GM21825 (cell line): ENCODE data around the gene ECHDC3.

Experiments used
- ATAC-seq: cut with Tn5 transposase; IDR thresholded peaks from one replicate; pipeline ENCODE4 v1.9.1; 2021; ENCODE audit warnings: mild to moderate bottlenecking, moderate library complexity; ENCODE audit not compliant: unreplicated experiment

ECHDC3 gene

DNA sequence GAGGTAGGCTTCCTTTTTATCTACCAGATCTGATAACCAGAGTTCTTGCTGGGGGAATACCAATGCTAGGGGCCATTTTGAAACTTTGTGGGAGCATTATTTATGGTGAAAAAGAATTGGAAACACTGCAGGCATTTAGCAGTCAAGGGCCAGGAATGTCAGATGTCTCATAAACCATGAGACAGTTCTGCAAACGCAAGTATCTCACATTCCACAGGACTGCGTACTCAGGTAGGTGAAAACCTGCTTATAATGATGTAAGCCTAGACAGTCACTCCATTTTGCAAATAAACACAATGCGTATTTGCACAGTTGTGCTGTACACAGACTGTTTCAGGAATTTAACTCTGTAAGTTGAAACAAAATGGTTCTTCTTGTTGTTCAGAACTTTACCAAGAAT, 33.9 kb downstream of the ECHDC3 start:
- ATAC-seq = no peak

DNA sequence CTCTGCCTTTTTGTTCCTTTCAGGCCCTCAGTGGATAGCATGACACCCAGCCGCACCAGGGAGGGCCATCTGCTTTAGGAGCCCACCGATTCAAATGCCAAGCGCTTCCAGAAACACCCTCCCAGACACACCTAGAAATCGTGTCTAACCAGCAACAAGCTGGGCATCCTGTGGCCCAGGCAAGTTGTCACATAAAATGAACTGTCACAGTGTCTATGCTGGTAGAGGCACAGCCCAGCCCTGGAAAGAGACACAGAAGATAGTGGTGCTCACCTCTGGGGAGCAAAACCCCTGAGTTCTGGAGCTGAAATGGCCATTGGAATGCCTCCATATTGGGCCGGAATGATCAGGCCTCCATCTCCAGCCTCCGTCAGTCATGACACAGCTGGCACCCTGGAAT, 38.9 kb downstream of the ECHDC3 start:
- ATAC-seq = no peak

DNA sequence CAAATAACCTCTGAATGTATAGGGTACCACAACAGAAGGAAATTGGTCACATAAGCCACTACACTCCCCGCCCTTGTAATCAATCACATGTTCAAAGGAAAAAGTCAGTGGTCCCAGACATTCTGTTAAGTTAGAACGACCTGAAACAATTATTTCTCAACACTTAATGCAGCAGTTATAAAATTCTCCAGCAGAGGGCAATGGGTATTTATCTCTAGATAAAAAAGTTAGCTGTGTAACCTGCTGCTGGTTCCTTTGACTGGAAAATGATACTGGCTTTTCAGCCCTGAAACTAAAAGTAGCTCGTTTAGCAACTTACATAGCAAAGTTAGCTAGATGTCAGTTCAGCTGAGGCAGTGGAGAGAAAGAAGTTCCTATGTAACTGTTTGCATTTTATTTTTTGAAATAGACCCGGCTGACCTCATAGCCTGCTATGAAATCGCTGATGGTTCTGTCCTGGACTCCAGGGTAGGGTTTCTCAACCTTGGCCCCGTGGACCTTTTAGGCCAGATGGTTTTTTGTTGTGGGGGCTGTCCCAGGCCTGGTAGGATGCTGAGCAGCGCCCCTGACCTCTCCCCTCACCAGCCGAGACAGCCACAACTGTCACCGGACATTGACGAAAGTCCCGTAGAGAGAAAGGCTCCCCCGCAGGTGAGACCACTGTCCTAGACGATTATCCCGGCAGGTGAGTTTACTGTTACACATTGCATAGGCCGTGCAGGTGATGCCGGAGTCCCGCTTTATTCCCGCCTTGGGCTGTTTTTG, 40.8 kb downstream of the ECHDC3 start:
- peak; percentile 47 for ATAC-seq

DNA sequence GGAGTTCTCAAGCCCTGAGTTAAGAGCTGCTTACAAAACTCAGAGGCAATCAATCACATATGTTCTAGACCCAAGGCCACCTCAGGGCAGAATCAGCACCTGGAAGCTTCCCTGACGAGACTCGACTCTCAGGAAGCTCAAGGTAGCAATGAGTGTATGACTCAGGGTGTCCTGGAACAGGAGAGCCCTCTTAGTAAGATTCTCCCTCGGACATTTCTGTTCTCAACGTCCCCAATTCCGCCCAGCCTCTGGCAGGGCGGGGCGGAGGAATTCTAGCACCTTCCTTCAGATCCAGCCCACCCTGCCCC, 41.3 kb downstream of the ECHDC3 start:
- no peak for ATAC-seq

DNA sequence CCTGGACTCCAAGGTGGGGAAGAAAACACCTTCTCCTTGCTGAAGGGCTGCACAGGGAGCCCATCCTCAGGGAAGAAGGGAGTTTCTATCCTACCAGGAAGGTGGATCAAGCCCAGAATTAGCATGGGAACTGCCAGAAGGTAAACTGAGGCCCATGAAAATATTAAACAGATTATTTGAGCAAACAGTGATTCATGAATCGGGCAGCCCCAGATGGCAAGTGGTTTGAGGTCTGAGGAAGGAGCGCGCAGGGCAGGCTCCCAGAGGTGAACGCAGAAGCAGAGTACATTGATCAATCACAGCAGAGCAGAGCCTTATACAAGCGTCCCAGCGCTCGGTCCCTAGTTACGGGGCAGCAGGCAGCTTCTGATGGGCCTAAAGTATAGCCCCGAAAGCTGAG, 45.2 kb downstream of the ECHDC3 start:
- no peak for ATAC-seq

DNA sequence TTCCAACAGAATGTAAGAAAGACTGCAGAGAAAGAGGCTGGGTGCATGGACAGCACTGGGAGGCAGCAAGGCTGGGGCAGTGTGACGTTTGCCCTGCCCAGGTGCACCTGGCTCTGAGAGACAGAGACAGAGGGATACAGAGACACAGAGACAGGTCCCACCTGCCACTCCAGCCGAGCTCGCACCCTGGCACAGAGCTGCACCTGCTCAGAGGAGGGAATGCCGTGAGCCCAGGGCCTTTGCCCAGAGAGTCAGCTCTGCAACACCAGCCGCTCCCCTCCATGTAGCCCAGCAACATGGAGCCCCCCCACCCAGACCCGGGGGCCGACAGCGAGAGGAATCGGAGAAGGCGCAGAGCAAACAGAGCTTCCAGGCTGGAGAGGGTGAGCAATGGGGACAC, 45.7 kb downstream of the ECHDC3 start:
- no peak for ATAC-seq

DNA sequence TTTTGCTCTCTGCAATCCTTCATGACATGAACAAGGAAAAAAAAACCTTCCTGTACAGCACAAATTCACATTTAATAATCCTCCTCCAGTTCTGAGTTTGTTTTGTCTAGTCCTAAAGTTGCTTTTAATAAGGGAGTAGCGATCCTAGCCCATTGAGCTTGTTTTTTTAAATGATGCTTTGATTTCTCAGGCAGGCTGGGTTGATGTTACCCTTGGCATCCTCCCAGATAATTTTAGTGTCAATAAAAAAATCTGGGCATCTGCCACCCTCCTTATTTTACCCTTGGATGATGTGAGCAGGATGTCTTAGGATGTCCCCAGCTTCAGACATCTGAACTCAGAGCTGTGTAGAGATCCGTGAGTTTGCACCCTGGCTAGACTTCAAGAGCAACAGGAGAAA, 47.1 kb downstream of the ECHDC3 start:
- no peak for ATAC-seq

DNA sequence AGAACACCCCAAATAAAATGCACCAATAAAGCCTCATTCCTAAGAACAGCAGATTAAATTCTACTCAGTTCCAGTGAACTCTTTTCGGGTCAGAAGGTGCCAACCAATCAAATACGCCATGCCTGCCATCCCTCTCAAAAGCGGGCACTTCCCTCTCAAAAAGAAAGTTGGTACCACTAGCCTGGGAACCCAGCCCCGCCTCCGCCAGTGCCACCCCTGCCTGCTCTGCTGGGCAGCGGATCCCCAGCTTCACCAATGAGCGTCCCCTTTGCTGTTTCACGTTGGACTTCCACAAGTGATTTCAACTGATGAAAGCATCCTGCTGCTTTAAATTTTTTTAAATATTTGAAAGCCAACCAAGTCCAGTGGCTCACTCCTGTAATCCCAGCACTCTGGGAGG, 47.8 kb downstream of the ECHDC3 start:
- ATAC-seq = no peak

DNA sequence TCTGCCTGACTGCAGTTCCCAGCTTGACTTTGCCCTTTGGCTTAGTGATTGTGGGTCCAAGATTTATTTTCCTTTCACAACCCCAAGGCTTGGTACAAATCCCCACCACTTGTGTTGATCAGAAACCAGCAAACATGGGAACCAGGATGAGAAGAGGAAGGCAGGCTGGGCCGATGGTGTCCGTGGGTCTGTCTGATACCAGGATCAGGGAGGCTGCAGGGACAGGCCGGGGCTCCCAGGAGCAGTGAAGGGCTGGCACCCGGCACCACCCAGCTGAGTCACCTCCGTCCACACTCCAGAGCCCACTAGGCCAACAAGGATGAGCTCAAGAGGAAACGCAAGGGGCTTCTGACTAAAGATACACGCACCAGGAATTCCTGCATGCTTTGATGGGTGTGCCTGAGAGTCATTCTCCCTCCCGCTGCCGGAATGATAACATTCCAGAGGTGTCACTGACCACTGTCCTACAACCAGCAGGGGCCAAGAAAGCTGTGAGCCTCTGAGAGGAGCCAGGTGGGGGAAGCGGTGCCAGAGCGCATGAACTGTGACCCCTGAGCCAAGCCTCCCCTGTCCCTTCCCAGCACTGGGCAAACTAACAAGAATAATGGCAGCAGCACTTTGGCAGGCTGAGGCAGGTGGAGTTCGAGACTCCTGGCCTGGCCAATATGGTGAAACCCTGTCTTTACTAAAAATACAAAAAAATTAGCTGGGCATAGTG, 51.7 kb downstream of the ECHDC3 start:
- ATAC-seq = no peak

DNA sequence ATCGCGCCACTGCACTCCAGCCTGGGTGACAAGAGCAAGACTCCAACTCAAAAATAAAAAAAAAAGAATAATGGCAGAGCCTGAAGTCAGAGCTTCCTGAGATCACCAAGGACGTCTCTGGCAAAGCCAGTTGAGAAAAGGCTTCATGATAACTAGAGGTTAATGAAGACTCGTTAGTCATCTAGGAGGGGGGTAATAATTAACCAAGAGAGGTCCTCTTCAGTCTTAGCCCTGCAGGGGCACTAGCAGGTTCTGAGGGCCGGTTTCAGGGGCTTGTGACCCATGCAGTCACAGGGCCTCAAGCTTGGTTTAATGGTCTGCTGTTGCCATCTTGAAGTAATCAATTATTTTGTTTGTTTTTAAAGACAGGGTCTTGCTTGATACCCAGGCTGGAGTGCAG, 52.4 kb downstream of the ECHDC3 start:
- ATAC-seq = no peak

DNA sequence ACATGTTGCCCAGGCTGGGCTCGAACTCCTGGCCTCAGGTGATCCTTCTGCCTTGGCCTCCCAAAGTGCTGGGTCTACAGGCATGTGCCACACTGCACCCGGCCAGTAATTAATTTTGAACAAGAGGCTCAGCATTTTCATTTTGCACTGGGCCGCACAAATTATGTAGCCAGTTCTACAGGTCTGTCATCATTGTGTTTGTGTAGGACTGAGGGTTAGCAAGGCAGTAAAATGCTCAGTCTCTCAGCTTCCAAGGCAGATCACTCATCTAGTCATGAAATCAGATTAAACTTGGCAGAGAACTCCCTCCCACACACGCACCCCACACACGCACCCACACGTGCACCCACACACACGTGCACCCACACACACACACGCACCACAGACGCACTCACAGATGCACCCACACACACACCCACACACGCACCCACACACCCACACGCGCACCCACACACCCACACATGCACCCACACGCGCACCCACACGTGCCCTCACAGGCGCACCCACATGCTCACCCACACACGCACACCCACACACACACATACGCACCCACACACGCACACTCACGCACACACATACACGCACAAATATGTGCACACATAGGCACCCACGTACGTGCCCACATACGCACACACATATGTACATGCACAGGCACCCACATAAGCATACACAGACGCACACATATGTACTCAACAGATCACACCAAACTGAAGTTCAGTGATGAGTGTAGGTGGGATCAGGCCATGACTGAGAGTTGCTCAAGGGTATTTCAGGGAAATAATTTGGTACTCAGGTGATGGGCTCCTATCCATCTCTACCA, 53.1 kb downstream of the ECHDC3 start:
- ATAC-seq = no peak

DNA sequence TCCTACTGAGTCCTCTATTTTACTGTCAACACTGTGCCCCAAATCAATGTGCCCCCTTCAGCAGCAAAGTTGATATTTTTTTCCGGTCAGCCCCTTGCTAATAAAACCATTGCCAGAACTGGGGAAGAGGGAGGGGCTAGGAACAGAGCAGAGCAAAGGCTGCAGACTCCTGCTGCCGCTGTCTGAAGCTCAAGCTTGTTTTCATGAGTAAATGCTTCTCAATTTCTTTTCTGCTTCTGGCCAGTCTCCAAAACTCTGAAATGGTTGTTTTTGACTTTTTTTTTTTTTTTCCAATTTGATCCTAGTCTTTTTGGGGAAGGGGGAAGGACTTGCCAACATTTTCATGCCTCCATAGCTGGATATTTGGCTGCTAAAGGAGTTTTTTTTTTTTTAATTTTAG, 54.3 kb downstream of the ECHDC3 start:
- ATAC-seq = no peak

DNA sequence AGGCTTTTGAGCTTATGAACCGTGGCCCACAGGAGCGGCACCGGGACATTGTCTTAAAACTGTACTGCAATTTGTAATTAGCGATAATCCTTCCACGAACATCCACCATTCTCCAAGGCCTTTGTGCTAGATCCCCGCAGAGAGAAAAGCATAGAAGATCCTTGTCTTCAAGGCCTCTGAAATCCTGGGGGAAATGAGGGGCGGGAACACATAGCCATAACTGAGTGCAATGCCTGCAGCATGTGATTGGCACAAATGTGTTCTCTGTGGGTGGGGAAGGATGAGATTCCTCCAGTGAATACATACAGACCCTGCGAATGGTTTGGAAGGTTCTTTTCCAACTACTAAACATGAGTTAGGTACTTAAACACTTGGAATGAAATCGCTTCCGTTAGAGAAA, 55.1 kb downstream of the ECHDC3 start:
- no peak for ATAC-seq

DNA sequence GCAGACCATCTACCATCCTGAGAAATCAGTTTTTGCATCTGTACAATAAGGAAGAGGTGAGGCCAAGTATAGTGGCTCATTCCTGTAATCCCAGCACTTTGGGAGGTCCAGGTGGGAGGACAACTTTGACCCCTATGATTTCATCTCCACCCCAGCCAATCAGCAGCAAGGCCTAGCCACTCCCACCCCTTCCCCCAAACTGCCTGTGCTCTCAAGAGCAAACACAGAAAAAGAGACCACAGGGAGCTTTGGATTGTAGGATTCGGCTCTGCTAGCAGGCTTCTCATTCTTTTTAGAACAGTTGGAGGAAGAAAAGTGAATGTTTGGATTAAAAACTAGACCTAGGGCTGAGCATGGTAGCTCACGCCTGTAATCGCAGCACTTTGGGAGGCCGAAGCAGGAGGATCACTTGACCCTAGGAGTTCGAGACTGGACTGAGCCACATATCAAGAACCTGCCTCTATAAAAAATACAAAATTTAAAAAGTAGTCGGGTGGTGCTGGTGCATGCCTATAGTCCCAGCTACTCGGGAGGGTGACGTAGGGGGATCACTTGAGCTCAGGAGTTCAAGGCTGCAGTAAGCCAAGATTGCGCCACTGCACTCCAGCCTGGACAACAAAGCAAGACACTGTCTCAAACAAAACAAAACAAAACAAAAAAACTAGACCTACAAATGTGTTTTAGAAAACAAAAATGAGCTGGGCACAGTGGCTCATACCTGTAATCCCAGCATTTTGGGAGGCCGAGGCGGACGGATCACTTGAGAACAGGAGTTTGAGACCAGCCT, 55.9 kb downstream of the ECHDC3 start:
- ATAC-seq = no peak

DNA sequence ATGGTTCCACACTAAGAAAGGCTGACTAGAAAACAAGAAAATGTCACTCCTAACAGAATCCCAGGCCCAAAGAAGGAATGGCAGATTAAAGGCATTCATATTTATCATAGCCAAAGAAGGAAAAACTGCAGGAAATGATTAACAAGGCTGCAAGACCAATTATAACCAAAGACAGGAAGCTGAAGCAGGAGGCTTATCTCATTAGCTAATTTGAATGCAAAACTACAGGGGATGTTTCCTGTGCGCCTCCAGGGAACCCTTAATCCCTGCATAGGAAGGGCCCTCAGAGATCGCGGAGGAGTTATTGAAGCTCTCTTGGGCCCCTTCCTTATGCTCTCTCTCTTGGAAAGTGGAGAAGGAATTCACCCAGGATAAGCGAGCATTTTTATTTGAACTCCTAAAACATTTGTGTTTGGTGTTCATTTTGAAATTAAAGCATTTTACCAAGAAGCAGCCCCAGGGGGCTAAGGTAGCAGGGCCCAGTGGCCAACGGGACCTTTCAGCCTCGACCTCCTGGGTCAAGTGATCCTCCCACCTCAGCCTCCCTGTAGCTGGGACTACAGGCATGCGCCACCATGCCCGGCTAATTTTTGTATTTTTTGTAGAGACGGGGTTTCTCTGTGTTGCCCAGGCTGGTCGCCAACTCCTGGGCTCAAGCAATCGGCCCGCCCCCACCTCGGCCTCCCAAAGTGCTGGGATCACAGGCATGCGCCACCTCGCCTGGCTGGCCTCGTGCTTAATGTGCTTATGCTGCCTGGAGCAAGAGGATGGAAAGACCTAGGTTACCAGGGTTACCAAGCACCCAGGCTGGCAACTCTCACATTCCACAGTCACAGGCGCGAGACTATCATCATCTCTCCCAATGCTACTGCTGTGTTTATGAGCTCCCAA, 56.9 kb downstream of the ECHDC3 start:
- ATAC-seq = no peak

DNA sequence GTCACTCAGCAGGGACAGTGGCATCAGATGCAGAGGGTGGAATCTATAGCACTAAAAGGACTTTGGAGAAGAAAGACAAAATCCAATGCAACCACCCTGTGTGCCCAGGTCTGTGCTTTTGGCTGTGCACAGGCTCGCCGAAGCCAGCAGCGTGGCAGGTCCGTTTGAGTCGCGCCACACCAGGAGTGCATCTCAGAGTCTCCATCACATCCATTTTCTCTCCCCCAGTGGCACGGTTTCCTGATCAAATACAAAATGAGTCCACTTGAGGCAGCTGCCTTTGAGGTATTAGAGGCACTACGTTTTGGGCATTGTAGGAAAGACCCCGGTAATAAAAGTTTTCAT, 57.5 kb downstream of the ECHDC3 start:
- ATAC-seq = no peak

DNA sequence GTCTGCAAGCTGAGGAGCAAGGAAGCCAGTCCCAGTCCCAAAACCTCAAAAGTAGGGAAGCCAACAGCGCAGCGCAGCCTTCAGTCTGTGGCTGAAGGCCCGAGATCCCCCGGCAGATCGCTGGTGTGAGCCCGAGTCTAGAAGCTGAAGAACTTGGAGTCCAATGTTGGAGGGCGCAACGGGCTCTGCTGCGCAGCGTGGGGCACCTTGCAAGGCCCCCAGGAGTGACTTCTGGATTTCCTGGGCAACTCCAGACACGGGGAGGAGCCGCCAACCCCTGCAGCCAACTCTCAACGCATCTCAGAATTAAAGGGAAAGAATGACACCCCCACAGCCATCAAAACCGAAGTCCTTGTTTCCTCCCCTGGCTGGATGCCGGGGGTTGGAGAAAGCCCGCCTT, 62.2 kb downstream of the ECHDC3 start:
- no peak for ATAC-seq

DNA sequence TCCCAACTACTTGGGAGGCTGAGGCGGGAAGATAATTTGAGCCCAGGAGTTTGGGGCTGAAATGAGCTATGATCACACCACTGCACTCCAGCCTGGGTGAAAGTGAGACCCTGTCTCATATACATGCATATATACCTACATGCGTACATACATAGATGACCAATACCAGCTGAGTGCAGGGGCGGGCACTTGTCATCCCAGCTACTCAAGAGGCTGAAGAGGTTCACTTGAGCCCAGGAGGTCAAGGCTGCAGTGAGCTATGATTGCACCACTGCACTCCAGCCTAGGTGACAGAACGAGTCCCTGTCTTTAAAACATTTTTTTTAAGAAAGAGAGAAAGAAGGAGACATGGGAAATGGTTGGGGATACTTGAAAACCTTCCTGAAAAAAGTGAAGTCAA, 63.6 kb downstream of the ECHDC3 start:
- ATAC-seq = no peak

DNA sequence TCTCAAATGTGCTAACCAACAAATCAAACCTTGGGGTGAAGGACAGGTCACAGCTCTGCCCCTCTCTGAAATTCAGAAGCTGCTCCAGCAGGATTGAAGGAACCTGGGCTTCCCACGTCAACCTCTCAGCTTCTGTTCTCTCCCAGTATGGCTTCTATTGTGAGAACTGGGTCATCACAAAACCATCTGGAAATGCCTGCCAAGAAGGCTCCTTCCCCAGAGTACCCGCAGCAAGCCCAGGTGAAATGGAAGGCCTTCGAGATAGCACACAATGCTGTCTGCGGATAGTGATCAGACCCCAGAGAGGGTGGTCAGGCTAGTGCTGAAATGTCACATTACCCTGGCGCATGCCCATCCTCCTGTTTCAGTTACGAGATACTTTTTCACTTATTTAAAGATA, 64.5 kb downstream of the ECHDC3 start:
- no peak for ATAC-seq

DNA sequence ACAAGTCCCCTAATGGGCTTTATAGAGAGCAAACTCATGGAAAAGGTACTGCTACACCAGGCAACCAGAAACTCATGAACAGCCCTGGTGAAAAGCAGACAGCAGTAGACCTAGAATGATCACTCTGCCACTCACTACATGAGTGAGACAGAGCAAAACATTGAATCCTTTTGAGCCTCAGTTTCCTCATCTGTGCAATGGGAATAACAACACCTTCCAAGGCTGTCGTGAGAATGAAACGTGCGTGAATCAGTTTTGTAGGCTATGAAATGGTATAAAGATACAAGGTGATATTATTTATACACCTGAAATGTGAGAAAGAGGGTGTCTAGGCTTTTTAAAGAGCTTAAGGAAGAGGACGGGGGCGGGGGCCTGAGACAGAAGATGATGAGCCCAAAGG, 66.6 kb downstream of the ECHDC3 start:
- ATAC-seq = no peak
